ENCODE data around the gene KRT13. TPM values are rescaled to one million over a fixed set of nuclear protein-coding genes. Genes with fewer than 3 reads are reported as not detected.

The KRT13 gene
- total and polyA plus RNA-seq, 11 donors, result 0.31 to 4.1 TPM; not detected in 9

GRCh38 chr17:41522301-41523224 is 17.2 kb upstream of the KRT13 start:
- TF ChIP-seq POLR2A (IDR thresholded peaks at IDR 0.05) (no peak), CTCF (IDR thresholded peaks at IDR 0.05) (no peak)
- no peak overlapping the region for H3K27ac ChIP-seq
- intact Hi-C loops (cut with DNase I), result no loop called here
- H3K9me3 ChIP-seq, result no peaks in the 10 kb centered on the region
- 85 to 97% (median 89%) methylated on average over 10 to 12 of the region's 12 CpGs for WGBS, 4 donors
- H3K4me3 ChIP-seq, result no peak overlapping the region
- ATAC-seq, result no peak
- peaks cover 0 to 6% (median 0%) of the 10 kb centered on the region in 12 donors for H3K4me1 ChIP-seq
- no peaks in the 10 kb centered on the region for H3K36me3 ChIP-seq
- H3K27me3 ChIP-seq, result peaks cover 6 to 53% (median 22%) of the 10 kb centered on the region in 9 donors
- DNase-seq, result no peak

- intact Hi-C loops (cut with DNase I), result no loop called here
- 65 to 82% (median 75%) methylated on average over 6 of the region's 6 CpGs for WGBS, 4 donors
- no peak for TF ChIP-seq POLR2A (IDR thresholded peaks at IDR 0.05)
- TF ChIP-seq CTCF (IDR thresholded peaks at IDR 0.05), result no peak
- no peak for ATAC-seq
- Histone ChIP-seq H3K4me1 (no peaks in the 10 kb centered on the region), H3K36me3 (no peaks in the 10 kb centered on the region), H3K27ac (no peak overlapping the region), H3K4me3 (no peak overlapping the region), H3K27me3 (peaks cover 0 to 44% (median 13%) of the 10 kb centered on the region in 9 donors), H3K9me3 (no peaks in the 10 kb centered on the region)
- DNase-seq, result peak in 1 of 5 donors; percentile 1
Observed at GRCh38 chr17:41521574-41522261, 16.3 kb upstream of the KRT13 start.

GRCh38 chr17:41520821-41521521 is 15.6 kb upstream of the KRT13 start:
- Histone ChIP-seq H3K9me3 (no peaks in the 10 kb centered on the region), H3K36me3 (no peaks in the 10 kb centered on the region), H3K27me3 (peaks cover 0 to 45% (median 7%) of the 10 kb centered on the region in 9 donors), H3K4me1 (no peaks in the 10 kb centered on the region), H3K4me3 (no peak overlapping the region), H3K27ac (no peak overlapping the region)
- ATAC-seq (no peak), DNase-seq (peak in 2 of 5 donors; percentile 19 to 30)
- 49 to 55% (median 52%) methylated on average over 5 to 10 of the region's 10 CpGs for WGBS, 4 donors
- TF ChIP-seq POLR2A (IDR thresholded peaks at IDR 0.05), result no peak
- TF ChIP-seq CTCF (IDR thresholded peaks at IDR 0.05), result no peak
- intact Hi-C loops (cut with DNase I), result no loop called here

All from heart left ventricle (tissue), 16 donors.